Kidney epithelial cell (primary cell): ENCODE measurements around the gene ARAP1. TPM values are rescaled to one million over a fixed set of nuclear protein-coding genes. Genes with fewer than 3 reads are reported as not detected.

Experiments used
- DNase-seq: peaks from one replicate; pipeline ENCODE4 v3.0.0-alpha.2; 2010; ENCODE audit warnings: low read depth
- H3K27me3 ChIP-seq: 2 replicates; pipeline ENCODE4 v1.6.0; 2011; ENCODE audit warnings: low read length; ENCODE audit not compliant: control insufficient read depth, insufficient read depth
- H3K36me3 ChIP-seq: 2 replicates; pipeline ENCODE4 v1.5.1; 2011; ENCODE audit warnings: low read length; ENCODE audit not compliant: control insufficient read depth, insufficient read depth
- H3K4me3 ChIP-seq: 2 replicates; pipeline ENCODE4 v1.5.1; 2011; ENCODE audit warnings: low read depth, mild to moderate bottlenecking, control low read depth, low read length
- CTCF ChIP-seq: IDR thresholded peaks from 2 replicates; pipeline ENCODE4 v1.5.1; 2011; ENCODE audit warnings: mild to moderate bottlenecking, moderate library complexity, low read length, control low read depth, inconsistent platforms; ENCODE audit not compliant: insufficient read depth, poor library complexity, severe bottlenecking
- total RNA-seq: library from RNA; depleted of rRNA; stranded (reverse); fragments of >200 nt; gene quantifications from 2 replicates; pipeline ENCODE4 v1.2.3, GENCODE V29; 2015

Gene ARAP1
- total RNA-seq, 1 donor from 2014 or later: 97.1 TPM

GRCh38 chr11:72655896-72656464 lies 96.2 kb downstream of the ARAP1 start:
- H3K36me3 ChIP-seq: no peaks in the 10 kb centered on the region
- DNase-seq: no peak
- TF ChIP-seq CTCF: no peak
- H3K4me3 ChIP-seq: no peak overlapping the region
- peaks cover 22% of the 10 kb centered on the region for H3K27me3 ChIP-seq

GRCh38 chr11:72655014-72655413 lies 97.2 kb downstream of the ARAP1 start:
- no peak for DNase-seq
- Histone ChIP-seq H3K36me3 (no peaks in the 10 kb centered on the region), H3K27me3 (peaks cover 16% of the 10 kb centered on the region), H3K4me3 (no peak overlapping the region)
- no peak for TF ChIP-seq CTCF

- Histone ChIP-seq H3K36me3 (no peaks in the 10 kb centered on the region), H3K27me3 (peaks cover 15% of the 10 kb centered on the region), H3K4me3 (no peak overlapping the region)
- TF ChIP-seq CTCF: no peak
- DNase-seq: no peak
Measured at GRCh38 chr11:72653649-72654048, 98.6 kb downstream of the ARAP1 start.

GRCh38 chr11:72652873-72653630 lies 99.2 kb downstream of the ARAP1 start:
- DNase-seq: no peak
- Histone ChIP-seq H3K36me3 (no peaks in the 10 kb centered on the region), H3K27me3 (peaks cover 12% of the 10 kb centered on the region), H3K4me3 (no peak overlapping the region)
- no peak for TF ChIP-seq CTCF

- H3K27me3 ChIP-seq: peaks cover 12% of the 10 kb centered on the region
- no peaks in the 10 kb centered on the region for H3K36me3 ChIP-seq
- DNase-seq: no peak
- no peak overlapping the region for H3K4me3 ChIP-seq
- TF ChIP-seq CTCF: no peak
Measured at GRCh38 chr11:72652133-72652532, 100.1 kb downstream of the ARAP1 start.
